Measurements from ENCODE around the gene MUC5B. TPM values are rescaled to one million over a fixed set of nuclear protein-coding genes. Genes with fewer than 3 reads are reported as not detected.

Gene MUC5B
- total and polyA plus RNA-seq, 3 donors from 2014 or later, result 0.45 to 0.87 (median 0.50) TPM

DNA sequence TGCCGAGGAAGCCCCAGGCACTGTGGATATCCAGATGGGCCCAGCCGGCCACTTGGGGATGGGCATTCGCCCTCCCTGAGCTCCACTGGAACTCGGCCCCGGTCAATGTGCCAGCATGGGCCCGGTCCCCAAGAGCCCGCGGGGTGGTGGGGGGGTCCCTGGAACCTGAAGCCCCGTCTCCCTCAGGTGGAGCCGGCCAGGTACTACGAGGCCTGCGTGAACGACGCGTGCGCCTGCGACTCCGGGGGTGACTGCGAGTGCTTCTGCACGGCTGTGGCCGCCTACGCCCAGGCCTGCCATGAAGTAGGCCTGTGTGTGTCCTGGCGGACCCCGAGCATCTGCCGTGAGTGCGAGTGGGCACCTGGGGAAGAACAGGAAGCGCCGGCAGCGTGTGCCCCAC lies 44.0 kb upstream of the MUC5B start:
- WGBS, 2 donors, result 95% methylated on average over 28 of the region's 29 CpGs; no CpG with 5 or more reads in 1 of the 2 donors
- no peaks in the 10 kb centered on the region for H3K27me3 ChIP-seq
- no peaks in the 10 kb centered on the region for H3K36me3 ChIP-seq (ENCODE audit: low read depth, missing control alignments)
- TF ChIP-seq CTCF (IDR thresholded peaks at IDR 0.05) (no peak), POLR2A (IDR thresholded peaks at IDR 0.05) (no peak)
- no peak overlapping the region for H3K27ac ChIP-seq
- intact Hi-C loops (cut with DNase I; ENCODE audit: low total_unique reads), result no loop called here
- no peak for DNase-seq
- no peaks in the 10 kb centered on the region for H3K4me1 ChIP-seq
- H3K4me3 ChIP-seq, result no peak overlapping the region
- H3K9me3 ChIP-seq, result no peaks in the 10 kb centered on the region

GRCh38 chr11:1179641-1180040 lies 43.2 kb upstream of the MUC5B start:
- intact Hi-C loops (cut with DNase I; ENCODE audit: low total_unique reads), result no loop called here
- 75 to 84% methylated on average over 14 to 15 of the region's 17 CpGs for WGBS, 2 donors
- DNase-seq, result no peak
- TF ChIP-seq POLR2A (IDR thresholded peaks at IDR 0.05), result no peak
- no peak for TF ChIP-seq CTCF (IDR thresholded peaks at IDR 0.05)
- no peaks in the 10 kb centered on the region for H3K27me3 ChIP-seq
- no peak overlapping the region for H3K4me3 ChIP-seq
- H3K9me3 ChIP-seq, result no peaks in the 10 kb centered on the region
- no peaks in the 10 kb centered on the region for H3K4me1 ChIP-seq
- no peak overlapping the region for H3K27ac ChIP-seq
- no peaks in the 10 kb centered on the region for H3K36me3 ChIP-seq (ENCODE audit: low read depth, missing control alignments)

DNA sequence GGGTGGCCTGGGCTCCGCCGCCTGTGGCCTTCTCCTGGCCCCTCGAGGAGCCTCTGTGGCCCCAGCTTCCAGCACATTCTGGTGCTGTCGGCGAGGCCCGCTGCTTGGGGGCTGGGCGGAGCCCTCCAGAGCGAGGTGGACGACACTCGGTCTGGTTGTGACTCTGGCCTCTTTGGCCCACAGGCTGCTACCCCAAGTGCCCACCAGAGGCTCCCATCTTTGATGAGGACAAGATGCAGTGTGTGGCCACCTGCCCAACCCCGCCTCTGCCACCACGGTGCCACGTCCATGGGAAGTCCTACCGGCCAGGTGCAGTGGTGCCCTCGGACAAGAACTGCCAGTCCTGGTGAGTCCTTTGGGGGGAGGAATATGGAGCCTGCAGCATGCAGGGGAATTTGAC lies 42.7 kb upstream of the MUC5B start:
- no peaks in the 10 kb centered on the region for H3K27me3 ChIP-seq
- 81 to 92% methylated on average over 7 to 15 of the region's 15 CpGs for WGBS, 2 donors
- intact Hi-C loops (cut with DNase I; ENCODE audit: low total_unique reads), result no loop called here

DNA sequence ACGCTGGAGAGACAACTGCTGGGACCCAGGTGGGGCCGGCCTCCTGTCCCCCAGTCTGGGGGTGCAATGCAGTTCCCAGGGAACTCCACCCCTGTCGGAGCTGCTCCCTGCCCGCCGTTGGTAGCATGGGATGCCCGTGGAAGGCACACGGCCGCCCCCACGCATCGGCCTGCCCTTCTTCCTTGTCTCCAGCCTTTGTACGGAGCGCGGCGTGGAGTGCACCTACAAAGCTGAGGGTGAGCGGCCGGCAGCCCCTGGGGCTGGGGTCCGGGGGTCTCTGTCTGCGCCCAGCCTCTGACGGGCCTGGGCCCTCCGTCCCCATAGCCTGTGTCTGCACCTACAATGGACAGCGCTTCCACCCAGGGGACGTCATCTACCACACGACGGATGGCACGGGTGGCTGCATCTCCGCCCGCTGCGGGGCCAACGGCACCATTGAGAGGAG lies 41.9 kb upstream of the MUC5B start:
- WGBS, 2 donors, result 89 to 92% methylated on average over 24 to 29 of the region's 29 CpGs
- intact Hi-C loops (cut with DNase I; ENCODE audit: low total_unique reads), result no loop called here
- DNase-seq, result no peak
- H3K4me3 ChIP-seq, result no peak overlapping the region
- H3K27me3 ChIP-seq, result no peaks in the 10 kb centered on the region
- H3K4me1 ChIP-seq, result no peaks in the 10 kb centered on the region
- no peak for TF ChIP-seq POLR2A (IDR thresholded peaks at IDR 0.05)
- no peak for TF ChIP-seq CTCF (IDR thresholded peaks at IDR 0.05)
- H3K27ac ChIP-seq, result no peak overlapping the region
- no peaks in the 10 kb centered on the region for H3K36me3 ChIP-seq (ENCODE audit: low read depth, missing control alignments)
- H3K9me3 ChIP-seq, result no peaks in the 10 kb centered on the region

More for the DNA sequence above, 42.7 kb upstream of the MUC5B start:
- no peak for DNase-seq
- H3K9me3 ChIP-seq, result no peaks in the 10 kb centered on the region
- no peak overlapping the region for H3K27ac ChIP-seq
- no peak overlapping the region for H3K4me3 ChIP-seq
- TF ChIP-seq CTCF (IDR thresholded peaks at IDR 0.05), result no peak
- no peak for TF ChIP-seq POLR2A (IDR thresholded peaks at IDR 0.05)
- no peaks in the 10 kb centered on the region for H3K4me1 ChIP-seq
- no peaks in the 10 kb centered on the region for H3K36me3 ChIP-seq (ENCODE audit: low read depth, missing control alignments)

- Histone ChIP-seq H3K27me3 (no peaks in the 10 kb centered on the region), H3K9me3 (no peaks in the 10 kb centered on the region), H3K4me3 (no peak overlapping the region), H3K27ac (no peak overlapping the region), H3K36me3 (ENCODE audit: low read depth, missing control alignments) (no peaks in the 10 kb centered on the region), H3K4me1 (no peaks in the 10 kb centered on the region)
- intact Hi-C loops (cut with DNase I; ENCODE audit: low total_unique reads), result no loop called here
- no peak for DNase-seq
- 85 to 91% methylated on average over 6 to 10 of the region's 10 CpGs for WGBS, 2 donors
- no peak for TF ChIP-seq POLR2A (IDR thresholded peaks at IDR 0.05)
- no peak for TF ChIP-seq CTCF (IDR thresholded peaks at IDR 0.05)
Observed at GRCh38 chr11:1181420-1181819, 41.4 kb upstream of the MUC5B start.

All from testis (tissue), 3 donors.